B cell (primary cell): ENCODE results near the gene PDP2. TPM values are rescaled to one million over a fixed set of nuclear protein-coding genes. Genes with fewer than 3 reads are reported as not detected.

Experiments
- ATAC-seq: fragments of 200-7000 bp; cut with Tn5 transposase; one replicate; pipeline ENCODE4 v1.10.0; 2021; ENCODE audit warnings: low read depth, mild to moderate bottlenecking, moderate number of reproducible peaks, moderate library complexity
- CTCF ChIA-PET: fragments of 350-600 bp; sonication (Branson Sonifier 250); formaldehyde crosslinking; loops from one replicate; lab custom pipeline; 2021; ENCODE audit warnings: antibody characterized with exemption, inconsistent platforms; lab: Charles Lee
- POLR2A ChIA-PET: fragments of 350-600 bp; sonication (Branson Sonifier 250); formaldehyde crosslinking; loops from one replicate; lab custom pipeline; 2021; ENCODE audit warnings: antibody characterized with exemption; lab: Charles Lee
- DNase-seq: peaks from one replicate; pipeline ENCODE4 v3.0.0; 2013
- H2AFZ ChIP-seq: 2 replicates; pipeline ENCODE4 v1.6.1; 2012; ENCODE audit warnings: mild to moderate bottlenecking, low read depth, low read length; ENCODE audit not compliant: insufficient read depth, poor library complexity, severe bottlenecking
- H3K27ac ChIP-seq, 2 donors: 1 replicate in 1 of 2; 2 replicates in 1 of 2; pipeline ENCODE4 v1.5.1; 2012 to 2013; ENCODE audit warnings: low read length in 2 of 2, mild to moderate bottlenecking in 2 of 2, moderate library complexity in 1 of 2
- H3K27me3 ChIP-seq, 4 experiments: fragments of 200-600 bp in 1 of 4; sonication (generic) in 1 of 4; replicated peaks in 1 of 4; 1 replicate in 2 of 4; 2 replicates in 2 of 4; pipeline versions ENCODE4 v1.6.1 to v1.7.0; 2013 to 2016; ENCODE audit warnings: low read length in 3 of 4, mild to moderate bottlenecking in 2 of 4, mixed read lengths in 1 of 4, moderate library complexity in 1 of 4; ENCODE audit not compliant: insufficient read depth in 4 of 4, control insufficient read depth in 3 of 4; ENCODE audit errors: control extremely low read depth in 1 of 4
- H3K36me3 ChIP-seq, 2 experiments: replicated peaks in 1 of 2; 1 replicate in 1 of 2; 2 replicates in 1 of 2; pipeline versions ENCODE4 v1.6.1 to v1.7.1; 2013; ENCODE audit warnings: low read length in 1 of 2; ENCODE audit not compliant: insufficient read depth in 2 of 2, control insufficient read depth in 1 of 2; ENCODE audit errors: control extremely low read depth in 1 of 2, extremely low read depth in 1 of 2
- H3K4me1 ChIP-seq, 2 donors: fragments of 200-600 bp in 1 of 2; sonication (generic) in 1 of 2; 1 replicate in 1 of 2; 2 replicates in 1 of 2; pipeline versions ENCODE4 v1.5.1 to v1.6.1; 2013 to 2017; ENCODE audit warnings: low read length in 2 of 2; ENCODE audit not compliant: control insufficient read depth in 2 of 2, insufficient read depth in 2 of 2
- H3K4me2 ChIP-seq: replicated peaks from 2 replicates; pipeline ENCODE3; 2012; ENCODE audit warnings: mild to moderate bottlenecking, low read depth, low read length; ENCODE audit not compliant: poor library complexity, severe bottlenecking
- H3K4me3 ChIP-seq, 5 experiments: fragments of 200-600 bp in 1 of 5; sonication (generic) in 1 of 5; 1 replicate in 3 of 5; 2 replicates in 2 of 5; pipeline versions ENCODE4 v1.5.1 to v1.7.0; 2011 to 2016; ENCODE audit warnings: low read length in 4 of 5, mild to moderate bottlenecking in 4 of 5, low read depth in 2 of 5, control low read depth in 1 of 5, moderate library complexity in 1 of 5; ENCODE audit not compliant: insufficient read depth in 1 of 5; ENCODE audit errors: control extremely low read depth in 1 of 5, extremely low read depth in 1 of 5
- H3K79me2 ChIP-seq: fragments of 200-600 bp; sonication (generic); one replicate; pipeline ENCODE4 v1.6.0; 2016; ENCODE audit warnings: low read length; ENCODE audit not compliant: control insufficient read depth, insufficient read depth
- H3K9ac ChIP-seq: fragments of 200-600 bp; sonication (generic); 2 replicates; pipeline ENCODE4 v1.6.1; 2017; ENCODE audit warnings: mild to moderate bottlenecking, low read length, moderate library complexity
- H3K9me3 ChIP-seq, 3 donors: one replicate each; pipeline versions ENCODE4 v1.6.1 to v1.7.1; 2013; ENCODE audit warnings: low read length in 2 of 3; ENCODE audit not compliant: control insufficient read depth in 2 of 3, insufficient read depth in 1 of 3; ENCODE audit errors: control extremely low read depth in 1 of 3
- H4K20me1 ChIP-seq: 2 replicates; pipeline ENCODE4 v1.6.0; 2012; ENCODE audit warnings: mild to moderate bottlenecking, low read length; ENCODE audit not compliant: insufficient read depth, control insufficient read depth, poor library complexity, severe bottlenecking
- H3K27ac Mint-ChIP-seq: one replicate; pipeline ENCODE4 v1.8.0; 2021; ENCODE audit warnings: mixed read lengths
- H3K27me3 Mint-ChIP-seq: one replicate; pipeline ENCODE4 v1.8.0; 2021; ENCODE audit warnings: mixed read lengths
- H3K4me1 Mint-ChIP-seq: one replicate; pipeline ENCODE4 v1.8.0; 2021; ENCODE audit warnings: mixed read lengths
- H3K4me3 Mint-ChIP-seq: one replicate; pipeline ENCODE4 v1.8.0; 2021; ENCODE audit warnings: mixed read lengths
- H3K9me3 Mint-ChIP-seq: one replicate; pipeline ENCODE4 v1.8.0; 2022; ENCODE audit warnings: mixed read lengths; ENCODE audit not compliant: insufficient read depth
- CTCF ChIP-seq: fragments of 200-600 bp; IDR thresholded peaks from one replicate; pipeline ENCODE4 v1.8.0; 2022; ENCODE audit warnings: antibody characterized with exemption, mild to moderate bottlenecking
- EZH2 ChIP-seq: IDR thresholded peaks from 2 replicates; pipeline ENCODE4 v1.6.1; 2012; ENCODE audit warnings: borderline replicate concordance, low read depth, mild to moderate bottlenecking, moderate library complexity, low read length; ENCODE audit not compliant: insufficient read depth, poor library complexity, severe bottlenecking
- WGBS: methylation state at CpG from one replicate; pipeline ENCODE4 v1.1.5; 2013; ENCODE audit warnings: missing lambda C conversion rate; ENCODE audit not compliant: insufficient coverage; 5-methylcytosine and 5-hydroxymethylcytosine counted together
- intact Hi-C: fragments of 100-400 bp; cut with micrococcal nuclease; formaldehyde crosslinking; loops from one replicate; pipeline ENCODE4 v1.10.0; 2022
- polyA plus RNA-seq: library from polyadenylated mRNA; depleted of rRNA; stranded (reverse); fragments of >200 nt; gene quantifications from 2 replicates; pipeline ENCODE4 v1.2.3, GENCODE V29; 2012
- total RNA-seq, 2 donors: library from RNA; stranded (reverse); fragments of 120-200 nt in 1 of 2; gene quantifications; 1 replicate in 1 of 2; 2 replicates in 1 of 2; pipeline versions ENCODE4 v1.2.3 to v1.2.4, GENCODE V29; 2013 to 2022

PDP2 gene
- total and polyA plus RNA-seq, 2 donors (not counting 1 experiment from before 2014, with no cell fraction given), result 1.9 to 18.7 TPM

DNA sequence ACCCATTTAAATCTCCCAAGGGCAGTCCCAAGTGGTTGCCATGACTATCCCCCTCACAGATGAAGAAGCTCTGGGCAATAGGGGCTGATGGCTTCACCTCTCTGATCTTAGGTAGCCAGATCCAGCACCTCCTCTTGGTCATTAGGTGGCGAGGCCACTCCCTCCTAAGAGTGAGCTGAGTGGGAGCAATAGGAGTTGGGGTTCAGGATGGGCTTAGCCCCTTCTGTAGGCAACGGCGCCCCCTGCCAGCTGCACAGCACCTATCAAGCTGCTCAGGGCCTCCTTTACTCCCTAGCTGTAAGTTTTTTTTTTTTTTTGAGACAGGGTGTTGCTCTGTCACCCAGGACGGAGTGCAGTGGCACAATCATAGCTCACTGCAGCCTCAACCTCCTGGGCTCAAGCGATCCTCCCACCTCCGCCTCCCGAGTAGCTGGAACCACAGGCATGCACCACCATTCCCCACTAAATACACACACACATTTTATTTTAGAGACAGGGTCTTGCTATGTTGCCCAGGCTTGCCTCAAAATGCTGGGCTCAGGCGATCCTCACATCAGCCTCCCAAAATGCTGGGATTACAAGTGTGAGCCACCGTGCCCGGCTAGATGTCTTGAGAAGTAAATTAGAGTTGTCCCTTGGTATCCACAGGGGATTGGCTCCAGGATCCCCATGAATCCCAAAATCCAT, 48.5 kb downstream of the PDP2 start:
- Histone ChIP-seq H3K79me2 (peaks cover 14% of the 10 kb centered on the region), H4K20me1 (no peaks in the 10 kb centered on the region), H2AFZ (no peak overlapping the region), H3K4me1 (peaks cover 24 to 28% of the 10 kb centered on the region in 2 donors), H3K9ac (no peak overlapping the region), H3K36me3 (peaks cover 0 to 12% of the 10 kb centered on the region in 2 experiments), H3K9me3 (peaks cover 0 to 8% (median 0%) of the 10 kb centered on the region in 3 donors), H3K4me3 (no peak overlapping the region), H3K27me3 (peaks cover 0 to 32% (median 11%) of the 10 kb centered on the region in 4 experiments), H3K4me2 (no peak overlapping the region), H3K27ac (no peak overlapping the region)
- Mint-ChIP-seq H3K27ac (no peak overlapping the region), H3K4me3 (no peak overlapping the region), H3K27me3 (peaks cover 19% of the 10 kb centered on the region), H3K9me3 (no peaks in the 10 kb centered on the region), H3K4me1 (peaks cover 35% of the 10 kb centered on the region)
- POLR2A ChIA-PET, result no interaction called here
- TF ChIP-seq EZH2 (no peak), CTCF (no peak)
- ATAC-seq, result no peak
- CTCF ChIA-PET, result interaction anchor here (0.6 to 1.6 kb wide), 5 partner anchors 33 to 61 kb away, joined by 3 to 5 read pairs (median 3); no protein-coding TSS in a partner anchor
- intact Hi-C loops, result no loop called here
- 88% methylated on average over 5 of the region's 10 CpGs for WGBS
- no peak for DNase-seq

- no peak overlapping the region for H3K9ac ChIP-seq
- ChIA-PET CTCF (no interaction called here), POLR2A (no interaction called here)
- no peak overlapping the region for H3K27ac Mint-ChIP-seq
- intact Hi-C loops, result loop anchor here (5.0 kb wide), 1 partner anchor 48 kb away; the partner anchor contains the start of gene PDP2
- no peak for ATAC-seq
- H3K27me3 Mint-ChIP-seq, result peaks cover 12% of the 10 kb centered on the region
- peaks cover 25% of the 10 kb centered on the region in 2 donors for H3K4me1 ChIP-seq
- no peak overlapping the region for H3K4me3 Mint-ChIP-seq
- peaks cover 0 to 7% (median 0%) of the 10 kb centered on the region in 3 donors for H3K9me3 ChIP-seq
- peaks cover under 1% of the 10 kb centered on the region for H4K20me1 ChIP-seq
- DNase-seq, result no peak
- TF ChIP-seq EZH2 (no peak), CTCF (no peak)
- H2AFZ ChIP-seq, result no peak overlapping the region
- peaks cover 0 to 20% (median 5%) of the 10 kb centered on the region in 4 experiments for H3K27me3 ChIP-seq
- H3K36me3 ChIP-seq, result peaks cover 0 to 12% of the 10 kb centered on the region in 2 experiments
- no peak overlapping the region for H3K27ac ChIP-seq
- no peaks in the 10 kb centered on the region for H3K9me3 Mint-ChIP-seq
- peaks cover 24% of the 10 kb centered on the region for H3K79me2 ChIP-seq
- peaks cover 42% of the 10 kb centered on the region for H3K4me1 Mint-ChIP-seq
- no peak overlapping the region for H3K4me2 ChIP-seq
- no peak overlapping the region for H3K4me3 ChIP-seq
- WGBS, result 100% methylated on average over 1 of the region's 4 CpGs
Measured at GRCh38 chr16:66930189-66930588, 49.9 kb downstream of the PDP2 start.
